GM19023 (cell line): ENCODE measurements around the gene MANSC4.
A peak's percentile ranks its signal among the peaks of the same experiment; 100 is the strongest.

Experiments used
- ATAC-seq: cut with Tn5 transposase; IDR thresholded peaks from one replicate; pipeline ENCODE4 v1.9.1; 2021; ENCODE audit warnings: mild to moderate bottlenecking, moderate library complexity; ENCODE audit not compliant: unreplicated experiment

MANSC4 gene

DNA sequence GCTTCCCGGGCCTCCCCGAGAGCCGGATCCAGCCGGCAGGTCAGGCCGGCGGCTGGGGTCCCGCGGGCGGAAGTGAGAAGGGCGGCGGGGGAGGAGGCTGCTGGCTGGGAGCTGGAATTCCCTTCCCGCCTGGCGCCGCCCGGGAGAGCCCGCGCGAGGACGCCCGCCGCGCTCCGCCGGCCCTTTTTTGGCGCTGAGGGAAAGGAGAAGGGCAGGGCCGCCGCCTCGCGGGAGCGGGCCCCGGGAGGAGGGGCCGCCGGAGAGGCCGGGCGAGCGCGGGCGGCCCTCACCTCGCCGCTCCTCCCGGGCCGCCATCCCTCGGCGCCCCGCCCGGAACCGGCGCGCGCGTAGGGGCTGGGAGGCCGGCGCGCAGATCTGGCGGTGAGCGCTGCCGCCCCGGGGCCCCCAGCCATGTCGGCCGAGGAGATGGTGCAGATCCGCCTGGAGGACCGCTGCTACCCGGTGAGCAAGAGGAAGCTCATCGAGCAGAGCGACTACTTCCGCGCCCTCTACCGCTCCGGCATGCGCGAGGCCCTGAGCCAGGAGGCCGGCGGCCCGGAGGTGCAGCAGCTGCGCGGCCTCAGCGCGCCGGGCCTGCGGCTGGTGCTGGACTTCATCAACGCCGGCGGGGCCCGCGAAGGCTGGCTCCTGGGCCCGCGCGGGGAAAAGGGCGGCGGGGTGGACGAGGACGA is at the start of gene MANSC4, which contains the start of gene KLHL42:
Gene MANSC4, minus strand, starts transcription at position 317 of the 692 bp plus-strand sequence. CDS start 8,960 bp downstream, outside the sequence.
Gene KLHL42, plus strand, starts transcription at position 314 of the 692 bp plus-strand sequence. Its CDS starts 98 bp downstream, at position 412.
- peak; percentile 77 for ATAC-seq

GRCh38 chr12:27828196-27828595 is 48.2 kb upstream of the MANSC4 start:
- ATAC-seq: no peak

DNA sequence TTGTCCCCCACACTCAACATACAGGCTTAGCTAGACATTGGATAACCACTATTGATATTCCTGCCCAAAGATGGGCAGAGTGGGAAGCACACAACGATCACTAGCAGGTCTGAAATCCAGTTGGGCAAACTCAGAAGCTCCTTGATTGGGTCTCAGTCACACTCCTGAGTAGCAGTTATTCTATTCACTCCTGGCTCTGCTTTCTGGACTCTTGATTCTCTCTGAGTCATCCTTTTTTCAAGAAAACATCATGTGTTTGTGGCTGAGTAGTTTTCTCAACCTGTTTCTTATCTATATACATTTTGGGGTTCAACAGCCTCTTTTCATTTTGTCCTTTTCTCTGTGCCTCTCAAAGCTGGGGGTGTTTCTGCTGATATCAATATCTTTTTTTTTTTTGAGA is 46.0 kb upstream of the MANSC4 start:
- no peak for ATAC-seq

DNA sequence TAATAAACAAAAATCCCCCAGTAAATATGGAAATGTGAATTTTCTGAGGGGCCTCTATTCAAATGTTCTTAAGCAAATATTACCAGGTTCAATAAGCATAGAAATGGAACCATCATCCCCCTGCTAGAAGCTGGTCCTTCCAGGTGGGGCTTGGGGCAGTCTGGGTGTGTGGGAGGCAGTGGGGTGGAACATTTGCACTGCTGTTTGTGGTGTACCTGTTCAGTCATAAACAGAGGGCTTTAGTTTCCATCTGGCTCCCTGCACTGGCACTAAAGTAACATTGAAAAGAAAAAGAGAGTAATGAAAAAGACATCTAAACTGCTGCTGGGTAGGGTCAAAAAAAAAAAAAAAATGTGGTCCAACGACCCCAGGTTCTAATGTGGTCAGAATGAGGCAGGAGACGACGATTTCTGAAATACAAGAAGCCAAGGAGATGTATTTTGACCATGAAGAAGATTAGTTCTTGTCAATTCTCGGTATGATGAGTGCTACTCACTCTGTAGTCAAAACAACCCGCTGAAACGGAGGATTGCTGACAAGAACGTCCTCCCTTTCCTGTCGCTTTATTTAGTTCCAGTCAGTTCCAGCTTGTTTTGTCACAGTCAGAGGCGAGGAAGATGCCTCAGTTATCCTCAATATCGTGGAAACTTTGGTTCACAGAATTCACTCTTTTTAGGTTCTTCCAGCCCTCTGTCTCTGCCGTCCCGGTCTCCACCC is 44.2 kb upstream of the MANSC4 start:
- peak; percentile 71 for ATAC-seq

DNA sequence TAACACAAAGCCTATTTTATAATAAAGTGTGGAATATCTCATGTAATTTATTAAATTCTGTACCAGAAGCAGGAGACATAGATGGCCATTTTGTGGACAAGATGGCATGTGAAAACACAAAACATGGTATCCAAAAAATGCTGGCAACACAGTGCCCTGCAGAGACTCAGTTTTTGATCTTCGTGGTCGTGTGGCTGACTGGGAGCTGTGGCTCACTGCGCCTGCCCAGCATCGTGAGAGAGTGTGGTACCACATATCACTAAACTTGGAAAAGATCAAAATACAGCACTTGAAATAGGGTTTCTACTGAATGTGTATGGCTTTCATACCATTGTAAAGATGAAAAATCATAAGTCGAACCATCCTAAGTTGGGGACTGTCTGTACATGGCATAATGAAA is 43.0 kb upstream of the MANSC4 start:
- no peak for ATAC-seq

DNA sequence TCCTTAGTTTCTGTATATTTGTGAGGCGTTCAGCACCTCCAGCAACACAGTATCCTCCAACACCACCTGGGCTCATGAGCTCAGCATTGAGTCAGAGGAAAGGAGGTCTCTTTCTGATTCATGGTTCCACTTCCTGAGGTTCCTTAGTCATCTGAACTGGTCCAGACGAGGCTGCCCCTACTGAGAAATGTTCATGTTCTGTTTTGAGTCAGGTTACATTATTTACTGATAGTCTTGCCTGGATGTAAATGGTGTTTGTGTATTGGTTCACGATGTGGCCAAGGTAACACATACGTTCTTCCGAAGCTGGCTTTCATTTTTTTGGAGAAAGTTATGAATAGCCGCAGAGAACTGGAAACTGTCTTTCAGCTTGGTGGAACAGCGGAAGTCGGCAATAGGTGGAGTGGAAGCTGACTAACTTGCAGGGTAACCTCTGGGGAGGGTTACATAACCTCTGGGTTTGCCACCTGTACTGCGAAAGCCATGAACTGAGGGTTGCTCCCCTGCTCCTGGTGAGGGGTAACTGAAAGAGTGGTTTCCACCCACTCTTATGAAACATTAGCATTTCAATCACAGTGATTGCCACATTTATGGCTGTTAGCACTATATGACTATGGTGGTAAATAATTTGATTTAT is 42.2 kb upstream of the MANSC4 start:
- peak; percentile 71 for ATAC-seq

DNA sequence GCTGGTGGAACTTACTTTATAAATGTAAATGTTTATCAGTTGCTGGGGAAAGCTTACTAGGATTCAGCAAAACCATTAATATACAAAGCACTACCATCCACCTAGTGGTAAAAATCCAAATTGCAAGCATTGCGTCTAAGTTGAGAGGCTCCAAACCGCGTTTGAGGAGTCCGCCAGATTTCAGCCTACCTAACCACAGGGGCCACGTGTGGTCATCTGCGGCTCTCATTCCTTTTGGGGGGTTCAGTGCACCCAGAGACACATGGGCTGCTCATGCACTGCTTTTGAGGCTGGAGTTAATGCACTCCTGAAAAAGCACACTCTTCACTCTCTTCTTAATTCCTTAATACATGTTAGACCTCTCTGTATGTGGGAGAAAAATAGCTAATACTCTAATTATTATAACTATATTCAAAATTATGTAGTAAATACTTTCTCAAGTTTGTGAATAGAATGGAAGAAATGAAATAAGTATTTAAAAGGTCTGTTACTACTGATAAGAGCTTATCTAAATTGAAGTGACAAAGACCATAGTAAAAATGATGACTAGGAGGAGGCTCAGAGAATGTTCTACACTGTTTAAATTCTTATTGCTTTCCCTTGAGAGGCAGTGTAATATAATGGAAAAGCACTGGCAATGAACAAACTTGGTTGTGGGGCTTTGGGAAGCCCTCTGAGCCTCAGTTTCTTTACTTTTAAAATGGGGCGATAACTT is 41.4 kb upstream of the MANSC4 start:
- ATAC-seq: no peak

- ATAC-seq: no peak
Observed at GRCh38 chr12:27820564-27820963, 40.5 kb upstream of the MANSC4 start.

DNA sequence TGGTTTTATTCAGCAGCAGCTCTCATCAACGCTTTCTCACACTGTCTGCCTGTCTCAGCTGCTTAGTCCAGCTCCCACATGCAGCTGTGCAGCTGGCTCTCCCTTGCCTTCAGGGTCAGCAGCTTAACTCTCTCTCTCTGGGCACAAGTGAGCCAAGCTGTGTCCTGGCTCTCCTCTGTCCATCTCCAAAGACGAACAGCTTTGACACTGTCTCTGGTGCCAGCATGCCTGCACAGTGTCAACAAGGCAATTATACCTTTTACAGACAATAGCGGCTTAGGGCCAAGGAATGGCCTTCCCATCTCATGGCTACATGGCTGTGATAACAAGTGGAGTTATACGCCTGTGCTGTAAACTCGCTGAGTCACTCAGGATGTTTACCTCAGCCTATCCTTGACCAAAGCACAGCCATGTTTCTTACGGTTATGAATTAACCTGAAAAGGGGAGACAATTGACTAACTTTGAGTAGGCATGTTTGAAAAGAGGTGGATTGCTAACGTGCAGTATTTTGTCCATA is 38.4 kb upstream of the MANSC4 start:
- no peak for ATAC-seq

GRCh38 chr12:27817766-27818165 is 37.7 kb upstream of the MANSC4 start:
- no peak for ATAC-seq

DNA sequence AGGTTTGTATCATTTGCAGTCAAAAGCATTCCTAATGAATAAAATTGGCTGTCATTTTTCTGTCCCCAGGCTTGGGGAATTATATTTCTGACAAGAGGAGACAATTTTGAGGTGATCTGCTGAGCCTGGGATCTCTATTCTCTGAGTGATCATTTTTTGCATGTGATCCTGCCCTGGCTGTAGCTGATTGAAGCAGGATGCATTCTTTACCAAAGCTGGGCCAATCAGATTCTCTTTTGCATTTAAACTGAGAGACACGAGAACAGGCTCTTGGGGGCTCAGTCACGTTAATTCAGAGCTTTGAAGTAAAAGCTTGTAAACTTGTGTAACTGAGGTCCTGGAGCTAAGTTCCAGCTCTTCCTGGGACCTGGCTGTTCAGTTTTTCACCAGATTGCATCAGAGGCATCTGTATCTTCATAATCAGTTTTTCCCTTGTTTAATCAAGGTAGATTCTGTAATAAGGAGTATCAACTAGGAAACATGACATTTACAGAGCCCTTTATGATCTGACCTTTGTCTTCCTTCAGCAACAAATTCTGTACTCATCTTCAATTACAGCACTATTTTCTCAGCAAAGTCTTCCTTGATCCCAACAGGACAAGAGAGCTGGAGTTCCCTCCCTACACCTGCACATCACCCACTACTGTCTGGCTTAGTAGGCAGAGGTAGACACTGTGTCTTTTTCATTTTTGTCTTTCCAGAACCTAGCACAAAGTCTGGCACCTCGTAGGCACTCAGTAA is 35.0 kb upstream of the MANSC4 start:
- ATAC-seq: no peak

- ATAC-seq: no peak
Observed at GRCh38 chr12:27814411-27814810, 34.4 kb upstream of the MANSC4 start.

DNA sequence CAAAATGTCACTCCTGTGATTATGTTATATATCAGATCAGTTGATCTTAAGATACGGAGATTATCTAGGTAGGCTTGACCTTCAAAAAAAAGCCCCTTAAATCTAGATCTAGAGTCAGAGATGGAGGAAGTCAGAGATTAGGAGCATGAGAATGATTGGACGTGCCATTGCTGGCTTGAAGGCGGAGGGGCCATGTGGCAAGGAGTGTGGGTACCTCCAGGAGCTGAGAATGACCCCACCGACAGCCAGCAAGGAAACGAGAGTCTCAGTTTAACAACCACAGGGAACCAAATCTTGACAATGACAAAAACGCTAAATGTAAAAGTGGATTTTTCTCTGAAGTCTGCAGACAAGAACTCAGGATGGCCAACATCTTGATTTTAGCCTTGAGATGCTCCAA is 32.5 kb upstream of the MANSC4 start:
- ATAC-seq: no peak

DNA sequence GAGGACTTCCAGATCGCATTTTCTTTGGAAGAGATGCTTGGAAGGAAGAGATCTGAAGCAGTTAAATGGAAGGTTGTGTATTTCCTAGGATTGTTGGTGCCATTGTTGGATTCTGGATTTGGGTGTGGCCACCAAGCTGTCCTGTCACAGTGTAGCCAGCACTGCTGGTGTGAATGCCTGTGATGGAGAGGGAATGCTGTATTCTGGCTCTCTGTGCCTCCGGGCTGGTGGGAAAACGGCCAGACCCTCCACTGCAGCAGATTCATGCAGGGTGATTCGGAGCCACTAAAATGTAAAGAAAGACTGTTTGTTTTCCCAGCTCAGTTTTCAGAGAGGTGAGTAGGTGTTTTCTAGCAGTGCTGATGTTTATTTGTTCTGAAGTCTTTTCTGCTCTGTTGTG is 30.7 kb upstream of the MANSC4 start:
- no peak for ATAC-seq

DNA sequence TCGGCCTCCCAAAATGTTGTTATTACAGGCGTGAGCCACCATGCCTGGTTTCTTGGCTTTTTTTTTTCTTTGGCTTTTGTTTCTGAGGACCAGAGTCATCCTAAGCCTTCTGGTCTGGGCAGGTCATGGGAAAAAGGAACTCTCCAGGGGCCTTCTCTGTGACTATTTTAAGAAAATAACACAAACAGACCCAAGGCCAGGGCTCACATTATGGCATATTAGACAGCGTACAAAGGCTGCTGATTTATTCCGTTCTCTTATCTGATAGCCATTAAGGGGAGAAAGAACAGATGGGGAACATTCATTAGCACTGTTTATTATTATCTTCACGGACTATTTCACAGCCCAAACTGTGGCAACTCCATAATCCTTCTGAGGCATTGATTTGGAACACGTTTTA is 28.8 kb upstream of the MANSC4 start:
- ATAC-seq: no peak

GRCh38 chr12:27807063-27807703 is 27.1 kb upstream of the MANSC4 start:
- ATAC-seq: no peak

GRCh38 chr12:27806259-27806658 is 26.2 kb upstream of the MANSC4 start:
- ATAC-seq: no peak

DNA sequence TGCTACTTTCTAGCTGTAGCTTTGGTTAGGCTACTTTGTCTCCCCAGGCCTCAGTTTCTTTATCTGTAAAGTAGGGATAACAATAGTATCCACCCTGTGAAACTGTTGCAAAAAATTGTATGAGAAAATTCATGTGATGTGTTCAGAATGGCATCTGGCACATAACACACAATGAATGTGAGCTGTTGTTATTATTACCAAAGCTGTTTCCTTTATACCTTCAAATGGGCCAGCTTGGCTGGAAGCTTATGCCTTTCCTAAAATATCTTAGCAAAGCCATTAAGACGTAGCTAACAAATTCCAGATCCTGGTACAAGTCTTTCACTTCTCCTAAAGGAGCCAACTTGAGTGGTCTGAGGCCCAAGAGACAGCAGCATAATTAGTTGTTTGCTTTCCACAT is 25.2 kb upstream of the MANSC4 start:
- no peak for ATAC-seq

DNA sequence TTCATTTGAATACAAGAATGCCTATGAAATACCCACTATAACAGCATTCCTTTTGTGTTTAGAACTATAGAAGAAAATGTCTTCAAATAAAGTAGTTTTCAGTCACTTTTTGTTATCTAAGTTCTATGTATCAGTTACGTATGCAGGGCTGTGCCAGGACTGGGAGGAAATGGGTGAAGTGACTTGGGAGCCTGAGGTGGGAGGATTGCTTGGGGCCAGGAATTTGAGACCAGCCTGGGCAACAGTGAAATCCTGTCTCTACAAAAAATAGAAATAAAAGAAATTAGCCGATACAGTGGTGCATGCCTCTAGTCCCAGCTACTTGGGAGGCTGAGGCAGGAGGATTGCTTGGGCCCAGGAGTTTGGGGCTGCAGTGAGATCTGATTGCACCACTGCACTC is 22.9 kb upstream of the MANSC4 start:
- ATAC-seq: no peak

DNA sequence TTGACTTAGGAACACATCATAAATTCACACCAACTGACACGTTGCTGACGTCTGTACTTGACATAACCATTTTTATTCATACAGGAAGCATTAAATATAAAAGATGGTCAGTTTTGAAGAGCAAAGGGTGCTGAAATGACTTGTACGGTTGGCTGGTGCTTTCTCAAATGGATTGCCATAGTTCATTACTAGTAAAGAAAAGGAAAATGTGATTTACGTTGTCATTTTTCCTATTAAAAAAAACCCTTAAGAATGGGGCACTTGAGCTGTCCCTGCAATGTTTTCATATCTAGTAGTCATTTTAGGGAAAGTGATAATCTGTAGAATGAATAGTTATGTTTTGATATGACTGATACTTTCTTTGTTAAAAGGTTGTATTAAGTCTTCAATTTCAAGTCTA is 22.5 kb upstream of the MANSC4 start:
- ATAC-seq: no peak
